ENCODE results near the gene CCDC191.

Gene CCDC191

DNA sequence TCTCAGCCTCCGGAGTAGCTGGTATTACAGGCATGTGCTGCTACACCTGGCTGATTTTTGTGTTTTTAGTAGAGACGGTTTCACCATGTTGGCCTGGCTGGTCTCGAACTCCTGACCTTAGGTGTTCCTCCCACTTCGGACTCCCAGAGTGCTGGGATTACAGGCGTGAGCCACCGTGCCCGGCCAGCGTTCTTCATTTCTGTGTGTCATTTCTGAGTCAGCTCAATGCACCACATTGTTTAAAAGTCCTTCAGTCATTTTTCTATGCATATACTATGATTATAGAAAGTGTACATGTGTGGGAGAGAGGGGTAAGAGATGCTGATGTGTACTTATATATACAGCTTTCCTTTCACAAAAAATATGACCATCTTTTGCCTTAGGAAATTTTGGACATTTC is 2.3 kb upstream of the CCDC191 start:
- DNase-seq (ENCODE audit: low read depth in 1 of 2, low spot score in 1 of 2), result no peak

- DNase-seq (ENCODE audit: low read depth in 1 of 2, low spot score in 1 of 2), result no peak
These were observed 653 bp upstream of the CCDC191 start for GRCh38 chr3:114057011-114057347.

DNA sequence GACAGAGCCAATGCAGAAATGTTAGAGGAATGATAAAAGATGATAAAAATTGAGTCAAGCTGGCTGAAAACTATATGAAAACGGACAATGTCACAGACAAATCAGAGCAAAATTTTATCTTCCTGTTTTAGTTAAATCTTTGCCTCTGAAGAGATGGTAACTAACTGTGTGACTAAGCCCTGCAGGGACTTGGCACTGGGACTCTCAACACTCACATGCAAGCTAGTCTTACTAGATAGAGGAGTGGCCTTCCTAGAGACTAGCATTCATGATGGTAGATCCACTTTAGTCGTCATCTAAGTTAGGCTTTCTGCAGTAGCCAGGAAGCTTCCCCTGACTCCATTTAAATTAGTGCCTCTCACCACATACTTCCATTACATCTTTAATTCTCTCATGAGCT is 4.1 kb downstream of the CCDC191 start:
- DNase-seq (ENCODE audit: low read depth in 1 of 2, low spot score in 1 of 2), result no peak

DNA sequence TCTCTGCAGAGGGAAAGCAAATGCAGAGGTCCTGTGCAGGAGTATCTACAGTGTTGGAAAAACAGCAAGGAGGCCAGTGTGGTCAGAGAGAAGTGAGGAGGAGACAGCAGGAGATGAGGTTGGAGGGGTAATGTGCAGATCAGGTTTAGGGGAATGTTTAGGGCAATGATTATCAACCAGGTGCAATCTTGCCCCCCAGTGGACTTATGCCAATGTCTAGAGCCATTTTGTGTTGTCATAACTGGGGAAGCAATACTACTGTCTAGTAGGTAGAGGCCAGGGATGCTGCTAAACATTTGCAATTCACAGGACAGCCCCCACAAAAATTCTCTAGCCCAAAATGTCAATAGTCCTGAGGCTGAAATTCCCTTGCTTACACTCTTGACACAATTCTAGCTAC is 13.1 kb downstream of the CCDC191 start:
- no peak for DNase-seq (ENCODE audit: low read depth in 1 of 2, low spot score in 1 of 2)

- DNase-seq (ENCODE audit: low read depth in 1 of 2, low spot score in 1 of 2), result no peak
These were observed 20.4 kb downstream of the CCDC191 start for GRCh38 chr3:114035896-114036295.

DNA sequence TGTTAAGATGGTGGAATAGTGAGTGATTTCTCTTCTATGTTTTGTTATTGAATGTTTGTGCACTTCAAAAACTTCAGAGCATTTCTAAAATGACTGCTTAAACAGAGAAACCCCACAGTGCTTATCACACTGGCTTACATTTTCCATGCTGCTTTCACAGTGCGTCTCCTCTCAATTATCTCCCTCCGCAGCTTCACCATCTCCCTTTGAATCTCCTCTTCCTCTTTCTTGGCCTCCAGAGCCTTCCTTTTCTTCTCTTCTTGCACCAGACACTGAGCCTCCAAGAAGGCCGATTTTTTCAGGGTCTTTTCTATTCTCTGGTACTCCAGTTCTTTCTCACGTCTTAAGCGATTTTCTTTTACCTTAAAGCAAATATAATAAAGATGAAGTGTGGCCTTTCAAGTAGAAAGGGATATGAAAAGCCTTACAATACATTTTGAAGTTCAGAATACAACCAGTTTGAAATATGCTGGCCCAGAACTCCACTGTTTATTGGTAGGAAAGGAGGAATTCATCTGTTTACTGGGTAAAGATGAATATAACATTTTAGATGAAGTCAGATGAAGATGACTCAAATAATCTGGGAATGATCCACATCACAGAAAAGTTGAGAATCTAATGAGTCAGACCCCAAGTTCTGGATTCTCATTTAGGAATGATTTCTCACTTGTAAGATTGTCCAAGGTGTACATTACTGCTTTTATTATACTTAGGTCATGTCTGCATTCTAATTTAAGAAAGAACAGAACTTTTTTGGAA is 21.4 kb downstream of the CCDC191 start:
- no peak for DNase-seq (ENCODE audit: low read depth in 1 of 2, low spot score in 1 of 2)

- DNase-seq (ENCODE audit: low read depth in 1 of 2, low spot score in 1 of 2), result no peak
These were observed 22.1 kb downstream of the CCDC191 start for GRCh38 chr3:114034211-114034610.

DNA sequence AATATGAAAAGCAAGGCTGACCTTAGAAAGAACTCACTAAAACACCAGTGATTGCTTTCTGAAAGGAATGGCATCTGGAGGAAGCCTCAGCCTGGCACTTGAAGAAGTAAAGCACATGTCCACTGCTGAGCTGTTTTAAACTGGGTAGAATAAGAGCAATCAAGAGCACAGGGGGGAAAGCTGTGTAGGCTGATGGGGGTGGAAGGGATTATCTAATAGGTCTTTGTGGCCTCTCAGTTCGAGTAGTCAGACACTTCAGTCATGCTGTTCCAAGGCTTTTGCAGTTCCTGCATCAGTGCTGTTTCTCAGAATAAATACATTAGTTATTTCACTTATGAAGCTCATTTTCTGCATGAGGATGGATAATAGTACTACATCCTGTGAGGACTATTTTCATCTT is 22.6 kb downstream of the CCDC191 start:
- DNase-seq (ENCODE audit: low read depth in 1 of 2, low spot score in 1 of 2), result no peak

GRCh38 chr3:114026331-114026730 is 30.0 kb downstream of the CCDC191 start:
- no peak for DNase-seq (ENCODE audit: low read depth in 1 of 2, low spot score in 1 of 2)

GRCh38 chr3:114025451-114025850 is 30.9 kb downstream of the CCDC191 start:
- no peak for DNase-seq (ENCODE audit: low read depth in 1 of 2, low spot score in 1 of 2)

- no peak for DNase-seq (ENCODE audit: low read depth in 1 of 2, low spot score in 1 of 2)
These were observed 34.1 kb downstream of the CCDC191 start for GRCh38 chr3:114022145-114022802.

- no peak for DNase-seq (ENCODE audit: low read depth in 1 of 2, low spot score in 1 of 2)
These were observed 35.4 kb downstream of the CCDC191 start for GRCh38 chr3:114020907-114021306.

GRCh38 chr3:114019486-114019885 is 36.8 kb downstream of the CCDC191 start:
- no peak for DNase-seq (ENCODE audit: low read depth in 1 of 2, low spot score in 1 of 2)

DNA sequence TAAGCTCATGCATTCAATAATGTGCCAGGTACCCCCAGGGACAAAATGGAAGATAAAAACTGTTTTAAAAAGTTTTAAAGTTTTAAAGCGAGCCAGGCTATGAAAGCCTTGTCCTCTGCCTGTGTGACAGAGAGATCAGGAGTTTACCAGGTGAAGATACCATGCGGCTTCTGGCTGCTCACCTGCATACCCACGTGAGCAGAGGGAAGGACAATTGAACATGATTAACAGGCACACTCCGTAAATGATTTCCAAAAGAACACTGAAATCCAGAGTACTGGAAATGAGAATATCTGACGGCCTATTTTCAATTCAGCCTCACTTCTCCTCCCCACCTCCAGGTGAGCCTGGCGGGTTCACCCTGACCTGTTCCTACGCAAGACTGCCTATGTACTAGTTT is 42.1 kb downstream of the CCDC191 start:
- no peak for DNase-seq (ENCODE audit: low read depth in 1 of 2, low spot score in 1 of 2)

- DNase-seq (ENCODE audit: low read depth in 1 of 2, low spot score in 1 of 2), result no peak
These were observed 45.1 kb downstream of the CCDC191 start for GRCh38 chr3:114011059-114011797.

DNA sequence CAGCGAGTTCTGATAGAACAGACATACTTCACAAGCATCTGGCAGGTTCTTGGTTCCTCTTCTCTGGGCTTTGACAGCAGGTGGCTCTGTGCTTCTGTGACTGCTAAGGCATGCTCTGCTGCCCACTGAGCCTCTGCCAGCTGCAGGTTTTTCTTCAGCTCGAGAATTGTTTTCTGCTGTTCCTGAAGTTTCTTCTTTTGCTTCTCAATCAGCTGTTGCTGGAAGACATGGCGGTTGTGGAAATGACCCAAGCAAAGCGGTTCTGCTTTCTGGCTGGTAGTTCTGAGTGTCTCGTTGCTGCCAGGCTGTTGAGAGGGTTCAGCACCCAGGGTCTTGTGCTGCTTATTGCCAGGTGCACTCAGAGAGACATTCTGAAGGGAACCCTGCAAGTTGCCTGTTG is 50.8 kb downstream of the CCDC191 start:
- DNase-seq (ENCODE audit: low read depth in 1 of 2, low spot score in 1 of 2), result no peak

DNA sequence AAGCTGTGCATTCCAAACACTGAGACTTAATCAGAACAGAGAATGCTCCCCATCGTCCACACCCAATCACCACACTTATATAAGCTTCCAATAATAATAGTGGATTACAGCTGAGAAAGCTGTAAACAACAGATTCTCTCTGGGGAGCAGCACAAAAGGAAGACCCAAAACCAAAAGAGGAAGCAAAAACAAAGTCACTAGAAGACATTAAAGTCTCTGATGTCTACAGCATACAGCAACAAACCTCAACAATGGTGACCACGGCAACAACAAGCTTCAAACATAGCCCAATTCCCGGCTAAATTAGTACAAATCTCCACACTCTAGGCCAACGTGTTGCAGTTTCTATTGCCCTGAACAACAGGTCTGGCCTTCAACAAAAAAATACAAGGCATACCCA is 70.8 kb downstream of the CCDC191 start:
- DNase-seq (ENCODE audit: low read depth in 1 of 2, low spot score in 1 of 2), result no peak

- no peak for DNase-seq (ENCODE audit: low read depth in 1 of 2, low spot score in 1 of 2)
These were observed 72.8 kb downstream of the CCDC191 start for GRCh38 chr3:113983544-113983943.

GRCh38 chr3:113981803-113982202 is 74.5 kb downstream of the CCDC191 start:
- DNase-seq (ENCODE audit: low read depth in 1 of 2, low spot score in 1 of 2), result no peak

GRCh38 chr3:113979916-113980315 is 76.4 kb downstream of the CCDC191 start:
- DNase-seq (ENCODE audit: low read depth in 1 of 2, low spot score in 1 of 2), result no peak

GRCh38 chr3:113977822-113978221 is 78.5 kb downstream of the CCDC191 start:
- no peak for DNase-seq (ENCODE audit: low read depth in 1 of 2, low spot score in 1 of 2)

DNA sequence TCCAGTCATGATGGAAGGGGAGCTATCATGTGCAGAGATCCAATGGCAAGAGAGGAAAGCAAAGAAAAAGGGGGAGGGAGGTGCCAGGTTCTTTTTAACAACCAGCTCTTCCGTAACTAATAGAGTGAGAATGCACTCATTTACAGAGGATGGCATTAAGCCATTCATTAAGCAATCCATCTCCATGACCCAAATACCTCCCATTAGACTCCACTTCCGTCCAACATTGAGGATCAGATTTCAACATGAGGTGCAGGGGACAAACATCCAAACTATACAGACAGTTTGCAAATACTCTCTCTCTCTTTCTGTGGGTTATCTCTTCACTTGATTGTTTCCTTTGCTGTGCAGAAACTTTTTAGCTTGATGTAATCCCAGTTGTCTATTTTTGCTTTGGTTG is 87.3 kb downstream of the CCDC191 start:
- DNase-seq (ENCODE audit: low read depth in 1 of 2, low spot score in 1 of 2), result no peak
